SIG-M5 treated with dmso at 0.1 percent for 504 hours (cell line): ENCODE measurements around the gene SLC38A10.

Experiments
- DNase-seq: peaks from one replicate; lab custom pipeline; 2025; ENCODE audit not compliant: unreplicated experiment; lab: John Stamatoyannopoulos, UW

SLC38A10 gene

GRCh38 chr17:81210868-81211267 is 84.2 kb downstream of the SLC38A10 start:
- DNase-seq, result no peak

- DNase-seq, result no peak
Measured at GRCh38 chr17:81210466-81210865, 84.6 kb downstream of the SLC38A10 start.

GRCh38 chr17:81209141-81209540 is 86.0 kb downstream of the SLC38A10 start:
- no peak for DNase-seq

GRCh38 chr17:81208651-81209050 is 86.5 kb downstream of the SLC38A10 start:
- no peak for DNase-seq

GRCh38 chr17:81207610-81208581 is 87.2 kb downstream of the SLC38A10 start:
- no peak for DNase-seq

GRCh38 chr17:81206657-81207056 is 88.5 kb downstream of the SLC38A10 start:
- no peak for DNase-seq

- DNase-seq, result no peak
Measured at GRCh38 chr17:81206166-81206565, 88.9 kb downstream of the SLC38A10 start.

GRCh38 chr17:81204578-81204977 is 90.5 kb downstream of the SLC38A10 start:
- DNase-seq, result no peak

GRCh38 chr17:81203136-81203535 is 92.0 kb downstream of the SLC38A10 start:
- DNase-seq, result no peak

- DNase-seq, result no peak
Measured at GRCh38 chr17:81202318-81202717, 92.8 kb downstream of the SLC38A10 start.

- peak; percentile 75 for DNase-seq
Measured at GRCh38 chr17:81200695-81201580, 94.2 kb downstream of the SLC38A10 start.

GRCh38 chr17:81200201-81200600 is 94.9 kb downstream of the SLC38A10 start:
- DNase-seq, result no peak

- no peak for DNase-seq
Measured at GRCh38 chr17:81199482-81199830, 95.7 kb downstream of the SLC38A10 start.

GRCh38 chr17:81198826-81199481 is 96.2 kb downstream of the SLC38A10 start:
- DNase-seq, result no peak

- DNase-seq, result no peak
Measured at GRCh38 chr17:81197831-81198490, 97.1 kb downstream of the SLC38A10 start.

- DNase-seq, result no peak
Measured at GRCh38 chr17:81197409-81197795, 97.7 kb downstream of the SLC38A10 start.

- DNase-seq, result no peak
Measured at GRCh38 chr17:81196505-81197408, 98.3 kb downstream of the SLC38A10 start.

GRCh38 chr17:81195941-81196495 is 99.1 kb downstream of the SLC38A10 start:
- DNase-seq, result no peak
